GM10266 (cell line): ENCODE measurements around the gene PNKP.

Experiments used
- DNase-seq: peaks from one replicate; pipeline ENCODE4 v3.0.0; 2012; ENCODE audit errors: extremely low spot score
- CTCF ChIP-seq: IDR thresholded peaks from 2 replicates; pipeline ENCODE4 v1.5.1; 2012; ENCODE audit warnings: mild to moderate bottlenecking, low read depth; ENCODE audit not compliant: control insufficient read depth, insufficient read depth; ENCODE audit errors: missing control alignments

PNKP gene

DNA sequence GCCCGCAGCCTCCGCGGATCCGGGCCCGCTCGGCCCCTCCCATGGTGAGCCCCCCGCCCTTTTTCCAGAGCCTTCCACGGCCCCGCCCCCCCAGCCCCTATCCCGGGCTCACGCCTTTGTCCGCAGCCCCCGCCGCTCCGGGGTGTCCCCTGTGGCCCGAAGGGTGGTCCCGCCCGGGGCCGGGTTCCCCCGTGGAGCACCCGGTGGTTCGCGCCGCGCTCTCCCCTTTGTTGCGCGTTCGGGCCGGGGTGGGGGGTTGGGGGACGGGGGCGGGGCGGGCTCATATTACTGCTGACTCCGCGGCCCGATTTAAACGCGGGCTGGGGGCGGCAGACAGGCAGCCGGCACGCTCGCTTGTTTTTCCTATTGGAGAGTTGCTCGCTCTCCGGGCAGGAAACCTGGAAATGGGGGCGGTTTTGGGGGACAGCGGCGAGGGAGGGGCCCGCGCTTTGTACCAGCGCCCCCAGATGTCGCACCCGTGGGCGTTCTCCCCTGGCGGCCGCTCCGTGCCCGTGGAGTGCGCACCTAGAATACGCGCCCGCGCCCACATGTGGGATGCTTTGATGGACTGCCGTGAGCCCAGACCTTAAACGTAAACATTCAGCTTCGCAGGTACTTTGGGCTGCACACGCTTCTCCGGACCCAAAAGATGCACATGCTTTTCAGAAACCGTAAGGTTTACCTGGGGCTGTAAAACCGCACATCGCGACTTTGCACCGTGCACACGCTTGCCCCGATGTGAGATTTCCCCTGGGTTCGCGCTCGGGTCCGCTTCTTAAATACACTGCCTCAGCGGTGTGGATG, 15.7 kb downstream of the PNKP start:
- peak; percentile 70 for DNase-seq
- TF ChIP-seq CTCF: no peak

DNA sequence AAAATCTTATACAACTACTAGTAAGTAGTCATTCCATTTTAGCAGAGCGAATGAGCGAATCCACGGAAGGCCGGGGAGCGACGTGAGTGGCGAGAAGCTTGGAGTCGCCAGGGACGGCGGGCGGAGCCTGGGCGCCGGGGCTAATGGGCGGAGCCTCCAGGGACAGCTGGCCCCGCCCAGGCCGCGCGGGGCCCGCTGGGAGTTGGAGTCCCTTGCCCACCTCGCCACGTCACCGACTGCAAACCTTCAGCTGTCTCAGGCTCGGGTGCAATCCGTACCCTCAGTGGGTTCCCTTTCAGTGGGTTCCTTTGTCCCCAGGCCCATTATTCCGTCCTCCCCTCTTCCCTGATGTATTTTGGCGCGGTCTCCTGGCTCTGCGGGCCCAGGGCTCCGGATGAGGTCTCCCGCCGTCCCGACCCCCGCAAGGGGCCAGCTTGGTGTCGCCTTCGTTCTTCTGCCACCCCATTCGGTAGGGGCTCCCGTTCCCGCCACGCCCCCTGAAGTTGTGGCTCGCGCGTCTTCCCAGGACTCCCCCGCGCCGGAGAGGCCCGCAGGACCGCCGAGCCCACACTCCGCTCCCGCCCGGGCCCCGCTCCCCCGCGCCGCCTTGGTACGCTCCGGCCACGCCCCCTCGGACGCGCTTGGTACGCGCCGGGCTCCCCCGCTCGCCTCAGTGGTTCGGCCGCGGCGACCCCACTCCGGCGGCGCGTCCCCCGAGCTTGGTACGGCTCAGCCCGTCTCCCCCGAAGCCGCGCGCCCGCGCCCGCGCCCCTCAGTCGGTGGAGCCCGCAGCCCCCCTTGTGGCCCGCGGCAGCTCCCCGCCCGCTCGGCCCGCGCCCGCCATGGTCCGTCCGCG, 16.7 kb downstream of the PNKP start, which contains the start of gene PTOV1:
TSS of gene PTOV1 (plus strand) at position 673 of the 856 bp plus-strand sequence.
- DNase-seq: peak; percentile 98
- no peak for TF ChIP-seq CTCF

DNA sequence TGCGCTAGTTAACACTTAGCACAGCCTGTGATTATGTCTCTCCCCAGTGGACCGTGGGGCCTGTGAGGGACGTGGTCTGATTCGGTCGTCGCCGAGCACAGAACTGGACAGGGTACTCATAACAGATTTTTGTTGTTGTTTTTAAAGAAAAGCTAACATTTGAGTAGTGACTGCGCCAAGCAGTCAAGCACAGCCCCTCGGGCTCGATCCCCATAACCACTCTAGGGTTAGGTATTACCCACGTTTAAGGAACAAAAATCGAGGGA, 17.2 kb downstream of the PNKP start:
- DNase-seq: no peak
- TF ChIP-seq CTCF: no peak

- TF ChIP-seq CTCF: no peak
- DNase-seq: no peak
These were observed 17.7 kb downstream of the PNKP start for GRCh38 chr19:49849433-49850220.

GRCh38 chr19:49848938-49849337, 18.4 kb downstream of the PNKP start:
- DNase-seq: no peak
- TF ChIP-seq CTCF: no peak

DNA sequence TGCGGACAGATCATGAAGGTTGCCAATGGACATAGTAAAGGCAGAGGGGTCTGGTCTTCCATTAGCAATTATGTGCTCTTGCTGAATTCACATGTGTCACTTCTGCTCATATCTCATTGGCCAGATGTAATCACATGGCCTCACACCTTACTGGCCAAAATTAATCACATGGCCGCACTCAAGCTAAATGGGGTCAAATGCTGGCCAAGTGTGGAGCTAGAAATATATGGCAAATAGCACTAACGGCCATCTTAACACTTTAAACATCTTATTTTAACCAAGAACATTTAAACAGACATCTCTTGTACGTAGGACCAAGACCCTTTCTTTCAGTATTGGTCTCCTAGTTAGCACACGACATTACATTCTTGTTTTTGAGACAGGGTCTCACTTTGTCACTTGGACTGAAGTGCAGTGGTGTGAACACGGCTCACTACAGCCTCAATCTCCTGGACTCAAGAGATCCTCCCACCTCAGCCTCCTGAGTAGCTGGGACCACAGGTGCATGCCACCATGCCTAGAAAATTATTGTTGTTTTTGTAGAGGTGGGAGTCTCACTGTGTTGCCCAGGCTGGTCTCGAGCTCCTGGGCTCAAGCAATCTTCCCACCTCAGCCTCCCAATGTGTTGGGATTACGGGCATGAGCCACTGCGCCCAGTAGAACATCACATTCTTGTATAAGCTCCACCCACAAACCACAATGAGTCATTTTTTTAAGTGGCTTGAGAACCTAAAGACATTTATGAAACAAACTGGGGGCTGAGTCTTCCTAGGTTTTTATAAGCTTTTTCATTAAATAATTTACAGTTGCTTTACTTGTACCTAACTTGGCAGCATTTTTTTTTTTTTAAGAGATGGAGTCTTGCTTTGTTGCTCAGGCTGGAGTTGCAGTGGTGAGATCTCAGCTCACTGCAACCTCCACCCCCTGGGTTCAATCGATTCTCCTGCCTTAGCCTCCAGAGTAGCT, 19.4 kb downstream of the PNKP start:
- no peak for DNase-seq
- TF ChIP-seq CTCF: no peak
